HG03064 (cell line): ENCODE results near the gene IL32.
A peak's percentile ranks its signal among the peaks of the same experiment; 100 is the strongest.
"Not testable (repeated sequence)": the region's sequence is repeated elsewhere in the genome, so short reads cannot be mapped to it uniquely, and the experiment has no call there.

ENCODE experiments used
- ATAC-seq: cut with Tn5 transposase; IDR thresholded peaks from one replicate; pipeline ENCODE4 v1.9.1; 2021; ENCODE audit warnings: low read depth; ENCODE audit not compliant: unreplicated experiment

Gene IL32

DNA sequence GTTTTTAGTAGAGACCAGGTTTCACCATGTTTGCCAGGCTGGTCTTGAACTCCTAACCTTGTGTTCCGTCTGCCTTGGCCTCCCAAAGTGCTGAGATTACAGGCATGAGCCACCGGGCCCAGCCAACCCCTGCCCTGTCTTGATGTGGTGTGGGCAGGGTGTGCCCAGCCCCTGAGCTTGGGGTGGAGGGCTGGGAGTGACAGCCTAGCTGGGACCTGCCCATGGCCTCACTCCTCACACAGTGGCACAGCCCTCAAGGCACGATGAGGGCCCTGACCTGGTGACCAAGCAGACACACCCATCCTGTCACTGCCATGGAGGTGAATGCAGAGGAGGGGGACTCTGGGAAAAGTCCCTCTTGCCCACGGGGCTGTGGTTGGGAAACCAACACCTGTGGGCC lies 3.0 kb downstream of the IL32 start:
- ATAC-seq, result no peak

DNA sequence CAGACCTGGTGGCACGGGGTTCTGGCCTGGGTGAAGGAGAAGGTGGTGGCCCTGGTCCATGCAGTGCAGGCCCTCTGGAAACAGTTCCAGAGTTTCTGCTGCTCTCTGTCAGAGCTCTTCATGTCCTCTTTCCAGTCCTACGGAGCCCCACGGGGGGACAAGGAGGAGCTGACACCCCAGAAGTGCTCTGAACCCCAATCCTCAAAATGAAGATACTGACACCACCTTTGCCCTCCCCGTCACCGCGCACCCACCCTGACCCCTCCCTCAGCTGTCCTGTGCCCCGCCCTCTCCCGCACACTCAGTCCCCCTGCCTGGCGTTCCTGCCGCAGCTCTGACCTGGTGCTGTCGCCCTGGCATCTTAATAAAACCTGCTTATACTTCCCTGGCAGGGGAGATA lies 3.7 kb downstream of the IL32 start:
- ATAC-seq, result not testable (repeated sequence)

DNA sequence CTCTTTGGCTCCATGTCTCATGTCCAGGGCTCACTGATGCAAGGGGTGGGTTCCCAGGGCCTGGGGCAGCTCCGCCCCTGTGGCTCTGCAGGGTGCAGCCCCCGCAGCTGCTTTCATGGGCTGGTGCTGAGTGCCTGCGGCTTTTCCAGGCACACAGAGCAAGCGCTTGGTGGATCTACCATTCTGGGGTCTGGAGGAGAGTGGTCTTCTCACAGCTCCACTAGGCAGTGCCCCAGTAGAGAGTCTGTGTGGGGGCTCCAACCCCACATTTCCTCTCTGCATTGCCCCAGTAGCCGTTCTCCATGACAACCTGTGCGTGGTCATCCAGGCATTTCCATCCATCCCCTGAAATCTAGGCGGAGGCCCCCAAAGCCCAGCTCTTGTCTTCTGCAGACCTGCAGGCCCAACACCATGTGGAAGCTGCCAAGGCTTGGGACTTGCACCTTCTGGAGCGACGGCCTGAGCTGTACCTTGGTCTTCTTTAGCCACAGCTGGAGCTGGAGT lies 5.2 kb downstream of the IL32 start:
- ATAC-seq, result no peak

DNA sequence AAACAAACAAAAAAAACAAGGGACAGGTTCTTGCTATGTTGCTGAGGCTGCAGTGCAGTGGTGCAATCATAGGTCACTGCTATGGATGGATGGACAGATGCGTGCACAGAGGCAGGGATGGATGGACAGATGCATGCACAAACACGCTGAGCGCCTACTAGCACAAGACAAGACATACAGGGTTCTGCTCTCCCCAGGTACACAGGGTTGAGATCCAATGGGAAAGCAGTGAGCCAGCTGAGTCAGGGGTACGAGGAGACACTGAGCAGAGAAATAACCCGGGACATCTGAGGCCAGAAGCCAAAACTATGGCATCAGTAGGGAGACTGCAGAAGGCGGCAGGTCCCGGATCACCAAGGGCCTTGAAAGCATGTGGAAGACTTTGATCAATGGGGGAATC lies 6.2 kb downstream of the IL32 start:
- no peak for ATAC-seq

DNA sequence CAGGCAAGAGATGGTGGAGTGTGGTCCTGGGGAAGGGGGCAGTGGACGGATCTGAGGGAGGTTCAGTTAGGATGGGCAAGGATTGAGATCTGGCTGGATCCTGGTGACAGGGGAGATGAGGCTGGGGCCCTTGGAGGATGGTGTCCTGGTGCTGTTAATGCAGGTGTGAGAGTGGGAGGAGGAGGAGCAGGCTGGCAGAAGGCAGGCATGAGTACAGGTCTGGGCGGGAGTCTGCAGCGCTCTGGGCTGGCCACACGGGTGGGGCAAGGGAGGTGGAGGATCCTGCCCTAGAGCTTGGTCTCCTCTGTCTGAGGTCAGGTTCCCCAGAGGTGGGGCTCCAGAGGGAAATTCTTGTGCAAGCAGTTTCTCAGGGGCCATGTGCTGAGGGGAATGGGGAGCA lies 6.7 kb downstream of the IL32 start:
- ATAC-seq, result not testable (repeated sequence)

DNA sequence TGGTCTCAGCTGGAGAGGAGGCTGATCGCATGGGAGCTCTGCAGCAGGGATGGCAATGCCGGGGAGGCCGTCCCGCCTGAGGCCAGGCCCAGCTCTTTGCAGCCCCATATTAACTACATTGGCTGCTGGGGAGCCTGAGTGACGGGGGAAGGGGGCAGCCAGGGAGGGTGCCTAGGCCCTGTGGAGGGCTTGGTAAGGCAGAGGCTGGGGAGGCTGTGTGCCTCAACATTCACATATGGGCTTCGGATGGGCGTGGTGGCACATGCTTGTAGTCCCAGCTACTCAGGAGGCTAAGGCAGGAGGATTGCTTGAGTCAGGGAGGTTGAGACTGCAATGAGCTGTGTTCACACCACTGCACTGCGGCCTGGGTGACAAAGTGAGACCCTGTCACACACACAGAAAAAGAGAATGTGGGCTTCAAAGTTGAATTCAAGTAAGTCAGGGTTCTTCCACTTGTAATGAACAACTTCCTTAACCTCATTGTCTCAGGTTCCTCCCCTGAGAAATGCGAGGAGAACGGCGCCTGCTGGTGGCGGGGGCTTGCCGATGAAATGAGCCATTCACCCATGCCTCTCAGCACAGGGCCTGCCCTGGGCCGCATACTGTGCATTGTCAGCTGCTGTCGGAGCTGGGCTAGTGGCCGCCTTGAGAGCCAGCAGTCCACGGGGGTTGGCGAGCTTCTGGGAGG lies 7.3 kb downstream of the IL32 start:
- ATAC-seq, result not testable (repeated sequence)

DNA sequence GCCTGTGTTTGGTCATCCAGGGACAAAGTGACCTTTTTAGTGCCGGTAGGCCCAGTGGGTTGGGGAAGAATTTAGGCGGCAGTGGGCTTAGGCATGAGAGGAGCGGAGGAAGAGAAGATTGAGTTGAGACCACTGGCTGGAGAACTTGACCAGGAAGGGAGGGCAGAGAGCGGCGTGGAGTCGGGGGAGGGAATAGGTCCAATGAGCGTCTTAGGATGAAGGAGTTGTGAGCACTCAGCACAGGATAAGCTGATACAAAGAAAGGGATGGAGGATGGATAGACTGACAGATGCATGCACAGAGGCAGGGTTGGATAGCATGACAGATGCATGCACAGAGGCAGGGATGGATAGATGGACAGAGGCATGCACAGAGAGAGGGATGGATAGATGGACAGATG lies 8.0 kb downstream of the IL32 start:
- ATAC-seq, result no peak

DNA sequence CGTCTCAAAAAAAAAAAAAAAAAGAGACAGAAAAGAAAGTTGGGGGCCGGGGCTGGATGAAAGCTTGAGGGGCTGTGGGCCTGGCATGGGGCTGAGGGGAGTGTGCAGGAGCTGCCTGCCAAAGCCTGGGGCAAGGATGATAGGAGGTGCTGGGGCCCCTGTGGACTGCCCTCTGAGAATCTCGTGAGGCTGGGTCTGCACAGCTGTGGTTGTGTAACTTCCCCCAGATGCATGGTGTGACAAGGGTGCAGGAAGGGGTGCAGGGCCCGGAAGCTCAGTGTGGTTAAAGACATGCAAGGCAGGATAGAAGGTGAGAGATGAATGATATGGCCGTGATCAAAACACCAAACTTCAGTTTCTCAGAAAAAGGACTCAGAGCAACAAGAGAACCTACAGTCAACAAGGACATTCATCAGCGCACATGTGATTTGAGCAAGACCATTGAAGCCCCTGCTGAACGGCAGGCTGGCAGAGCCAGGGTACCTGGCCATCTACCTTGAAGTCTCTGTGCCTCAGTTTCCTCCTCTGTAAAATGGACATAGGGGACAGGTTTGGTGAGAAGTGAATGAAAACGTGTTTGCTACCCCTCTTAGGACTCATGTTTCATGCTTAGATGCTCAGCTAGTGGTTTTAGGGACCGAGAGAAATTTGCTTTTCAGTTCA lies 9.6 kb downstream of the IL32 start:
- peak; percentile 55 for ATAC-seq

DNA sequence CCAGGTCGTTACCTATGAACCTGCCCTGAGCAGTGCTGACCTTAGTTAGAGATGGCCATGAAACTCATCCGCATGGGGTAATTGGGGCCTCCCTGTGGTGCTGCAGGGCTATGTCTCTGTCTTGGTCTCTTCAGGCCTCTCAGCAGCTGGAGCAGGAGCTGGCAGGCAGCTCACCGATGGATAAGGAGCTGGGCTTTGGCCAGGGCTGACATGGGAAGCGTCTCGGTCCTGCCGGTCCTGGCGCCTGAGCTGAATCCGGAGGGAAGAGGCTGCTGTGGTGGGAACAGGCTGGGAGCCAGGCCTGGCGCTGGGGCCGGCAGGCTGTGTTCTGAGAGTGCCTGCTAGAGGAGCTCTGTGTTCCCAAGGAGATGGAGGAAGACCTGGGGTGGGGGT lies 10.1 kb downstream of the IL32 start:
- ATAC-seq, result no peak

DNA sequence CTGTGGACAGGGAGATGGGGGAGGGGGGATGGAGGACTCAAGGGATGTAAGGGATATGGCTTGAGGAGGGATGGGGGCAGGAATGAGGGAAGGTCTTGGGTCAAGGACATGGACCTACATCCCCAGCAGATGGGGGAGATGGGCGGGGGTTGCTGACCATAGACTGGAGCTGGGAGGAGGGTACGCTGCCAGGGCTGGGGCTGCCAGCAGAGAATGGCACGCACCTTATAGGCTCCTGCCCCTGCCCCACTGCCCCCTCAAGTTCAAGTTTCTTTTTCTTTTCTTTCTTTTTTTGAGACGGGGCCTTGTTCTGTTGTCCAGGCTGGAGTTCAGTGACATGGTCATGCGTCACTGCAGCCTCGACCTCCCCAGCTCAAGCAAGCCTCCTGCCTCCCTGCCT lies 10.5 kb downstream of the IL32 start:
- not testable (repeated sequence) for ATAC-seq

DNA sequence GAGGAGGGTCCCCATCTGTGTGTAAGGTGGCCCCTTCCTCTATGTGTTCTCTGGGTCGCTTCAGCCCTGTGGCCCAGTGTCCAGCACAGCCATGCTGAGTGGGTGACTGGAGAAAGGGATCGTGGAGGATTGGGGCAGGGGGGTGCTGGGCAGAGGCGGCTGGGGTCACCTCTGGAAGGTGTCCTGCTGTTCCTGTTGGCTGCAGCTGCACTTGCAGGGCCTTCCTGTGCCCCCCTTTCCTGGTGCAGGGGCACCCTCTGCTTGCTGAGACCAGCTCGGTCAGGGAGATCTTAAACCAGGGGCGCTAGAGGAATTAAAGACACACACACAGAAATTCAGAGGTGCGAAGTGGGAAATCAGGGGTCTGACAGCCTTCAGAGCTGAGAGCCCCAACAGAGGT lies 11.1 kb downstream of the IL32 start:
- ATAC-seq, result no peak

DNA sequence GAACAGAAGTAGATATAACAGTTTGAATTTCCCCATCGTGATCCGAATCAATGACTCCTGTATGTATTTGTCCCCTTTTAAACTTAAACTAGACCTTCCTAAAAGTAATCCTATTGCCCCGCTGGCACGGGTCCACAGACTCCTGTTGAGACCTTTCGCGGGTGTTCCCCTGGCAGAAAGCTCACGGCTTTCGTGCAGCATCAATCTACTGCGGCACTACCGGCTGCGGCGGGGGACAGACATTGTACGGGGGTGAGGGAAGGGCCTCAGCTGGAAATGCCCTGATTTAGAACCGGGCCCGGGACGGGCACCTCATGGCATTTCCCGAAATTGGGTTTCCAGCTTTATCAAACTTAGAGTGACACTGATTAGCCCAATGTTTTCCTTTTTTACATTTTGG lies 14.6 kb downstream of the IL32 start:
- no peak for ATAC-seq

DNA sequence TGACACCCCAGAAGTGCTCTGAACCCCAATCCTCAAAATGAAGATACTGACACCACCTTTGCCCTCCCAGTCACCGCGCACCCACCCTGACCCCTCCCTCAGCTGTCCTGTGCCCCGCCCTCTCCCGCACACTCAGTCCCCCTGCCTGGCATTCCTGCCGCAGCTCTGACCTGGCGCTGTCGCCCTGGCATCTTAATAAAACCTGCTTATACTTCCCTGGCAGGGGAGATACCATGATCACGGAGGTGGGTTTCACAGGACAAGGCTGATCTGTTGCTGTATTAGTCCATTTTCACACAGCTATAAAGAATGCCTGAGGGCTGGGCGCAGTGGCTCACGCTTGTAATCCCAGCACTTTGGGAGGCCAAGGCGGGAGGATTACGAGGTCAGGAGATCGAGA lies 16.5 kb downstream of the IL32 start:
- not testable (repeated sequence) for ATAC-seq

DNA sequence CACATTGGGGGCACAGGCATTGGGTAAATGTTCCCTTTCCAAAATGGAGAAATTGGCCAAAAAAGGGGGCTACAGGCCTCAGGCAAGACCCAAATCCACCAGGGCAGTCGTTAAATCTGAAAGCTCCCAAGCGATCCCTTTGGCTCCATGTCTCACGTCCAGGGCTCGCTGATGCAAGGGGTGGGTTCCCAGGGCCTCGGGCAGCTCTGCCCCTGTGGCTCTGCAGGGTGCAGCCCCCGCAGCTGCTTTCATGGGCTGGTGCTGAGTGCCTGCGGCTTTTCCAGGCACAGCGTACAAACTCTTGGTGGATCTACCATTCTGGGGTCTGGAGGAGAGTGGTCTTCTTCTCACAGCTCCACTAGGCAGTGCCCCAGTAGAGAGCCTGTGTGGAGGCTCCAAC lies 18.0 kb downstream of the IL32 start:
- ATAC-seq, result not testable (repeated sequence)

DNA sequence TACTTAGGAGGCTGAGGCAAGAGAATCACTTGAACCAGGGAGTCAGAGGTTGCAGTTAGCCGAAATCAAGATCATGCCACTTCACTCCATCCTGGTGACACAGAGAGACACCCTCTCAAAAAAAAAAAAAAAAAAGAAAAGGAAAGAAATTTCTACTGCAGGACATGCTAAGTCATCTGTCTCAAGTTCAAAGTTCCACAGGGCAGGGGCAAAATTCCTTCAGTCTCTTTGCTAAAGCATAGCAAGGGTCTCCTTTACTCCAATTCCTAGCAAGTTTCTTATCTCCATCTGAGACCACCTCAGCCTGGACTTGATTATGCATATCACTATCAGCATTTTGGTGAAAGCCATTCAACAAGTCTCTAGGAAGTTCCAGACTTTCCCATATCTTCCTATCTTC lies 19.1 kb downstream of the IL32 start:
- no peak for ATAC-seq

DNA sequence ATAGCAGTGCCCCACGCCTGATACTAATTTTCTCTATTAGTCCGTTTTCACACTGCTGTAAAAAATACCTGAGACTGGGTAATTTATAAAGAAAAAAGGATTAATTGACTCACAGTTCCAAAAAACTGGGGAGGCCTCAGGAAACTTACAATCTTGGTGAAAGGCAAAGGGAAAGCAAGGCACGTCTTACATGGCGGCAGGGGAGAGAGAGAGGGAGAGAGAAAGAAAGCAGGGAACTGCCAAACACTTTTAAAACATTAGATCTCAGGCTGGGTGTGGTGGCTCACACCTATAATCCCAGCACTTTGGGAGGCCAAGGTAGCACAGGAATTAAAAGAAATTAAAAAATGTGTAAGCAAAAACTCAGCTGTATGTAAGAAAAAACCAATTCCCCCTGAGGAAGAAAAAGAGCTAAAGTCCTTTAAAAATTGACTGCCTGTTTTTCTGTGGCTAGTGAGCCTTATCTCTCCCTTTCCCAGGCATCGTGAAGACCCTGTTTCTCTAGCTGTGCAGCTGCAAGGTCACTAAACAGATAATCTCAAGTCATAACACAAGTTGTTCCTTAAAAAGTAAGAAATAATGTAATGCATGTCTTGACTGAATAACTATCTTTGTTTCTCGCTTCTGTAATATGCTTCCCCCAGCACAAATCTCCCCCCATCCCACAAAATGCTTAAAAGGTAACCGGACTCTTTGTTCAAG lies 19.7 kb downstream of the IL32 start:
- ATAC-seq, result no peak

DNA sequence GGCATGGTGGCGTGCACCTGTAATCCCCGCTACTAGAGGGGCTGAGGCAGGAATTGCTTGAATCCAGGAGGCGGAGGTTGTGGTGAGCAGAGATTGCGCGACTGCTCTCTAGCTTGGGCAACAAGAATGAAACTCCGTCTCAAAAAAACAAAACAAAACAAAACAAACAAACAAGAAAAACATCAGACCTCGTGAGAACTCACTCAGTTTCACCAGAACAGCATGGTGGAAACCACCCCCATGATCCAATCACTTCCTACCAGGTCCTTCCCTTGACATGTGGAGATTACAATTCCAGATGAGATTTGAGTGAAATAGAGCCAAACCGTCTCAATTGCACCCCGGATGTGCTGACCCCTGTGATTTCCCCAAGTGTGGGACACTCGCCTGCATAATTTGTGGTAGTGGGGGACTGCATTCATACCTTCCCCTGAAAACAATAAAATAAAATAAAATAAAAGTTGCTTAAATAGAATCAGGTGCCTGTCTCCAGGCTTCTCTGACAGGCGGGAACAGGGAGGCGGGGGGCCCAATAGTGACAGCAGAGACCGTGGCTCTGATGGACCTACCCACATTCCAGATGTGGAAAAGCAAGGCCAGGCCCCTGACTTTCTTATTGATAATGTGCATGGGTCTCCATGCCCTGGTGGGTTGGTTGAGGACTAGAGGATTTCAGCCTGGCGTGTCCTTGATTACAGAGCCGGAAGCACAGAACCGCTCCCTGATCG lies 20.6 kb downstream of the IL32 start:
- ATAC-seq, result no peak

DNA sequence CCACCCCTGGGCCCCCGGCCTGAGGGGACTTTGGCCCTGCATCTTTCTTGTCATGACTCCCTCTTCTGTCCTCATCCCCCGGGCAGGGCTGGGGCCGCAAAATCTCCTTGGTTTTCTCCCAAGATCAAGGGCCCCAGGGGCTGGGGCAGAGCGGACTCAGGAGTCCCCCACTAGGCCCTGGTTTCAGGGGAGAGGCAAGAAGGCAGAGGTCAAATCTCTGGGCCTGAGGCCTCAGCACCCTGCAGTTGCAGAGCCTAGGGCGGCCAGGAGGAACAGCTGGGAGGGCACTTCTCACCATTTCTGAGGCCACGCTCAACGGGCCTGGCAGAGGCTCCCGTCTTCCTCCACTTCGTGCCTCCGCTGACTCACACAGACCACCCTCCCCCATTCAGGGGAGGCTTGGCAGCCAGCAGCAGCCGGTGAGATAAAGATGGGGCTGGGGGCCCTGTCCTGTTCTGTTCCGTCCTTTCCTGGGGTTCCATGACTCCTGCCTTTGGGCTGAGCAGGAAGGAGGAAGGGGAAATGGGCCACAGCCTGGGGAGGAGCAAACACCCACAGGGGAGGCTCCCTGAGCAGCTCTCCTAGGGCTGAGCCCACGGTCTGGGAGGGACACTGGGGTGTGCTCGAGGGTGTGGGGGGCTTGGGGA lies 21.3 kb downstream of the IL32 start:
- ATAC-seq, result no peak

DNA sequence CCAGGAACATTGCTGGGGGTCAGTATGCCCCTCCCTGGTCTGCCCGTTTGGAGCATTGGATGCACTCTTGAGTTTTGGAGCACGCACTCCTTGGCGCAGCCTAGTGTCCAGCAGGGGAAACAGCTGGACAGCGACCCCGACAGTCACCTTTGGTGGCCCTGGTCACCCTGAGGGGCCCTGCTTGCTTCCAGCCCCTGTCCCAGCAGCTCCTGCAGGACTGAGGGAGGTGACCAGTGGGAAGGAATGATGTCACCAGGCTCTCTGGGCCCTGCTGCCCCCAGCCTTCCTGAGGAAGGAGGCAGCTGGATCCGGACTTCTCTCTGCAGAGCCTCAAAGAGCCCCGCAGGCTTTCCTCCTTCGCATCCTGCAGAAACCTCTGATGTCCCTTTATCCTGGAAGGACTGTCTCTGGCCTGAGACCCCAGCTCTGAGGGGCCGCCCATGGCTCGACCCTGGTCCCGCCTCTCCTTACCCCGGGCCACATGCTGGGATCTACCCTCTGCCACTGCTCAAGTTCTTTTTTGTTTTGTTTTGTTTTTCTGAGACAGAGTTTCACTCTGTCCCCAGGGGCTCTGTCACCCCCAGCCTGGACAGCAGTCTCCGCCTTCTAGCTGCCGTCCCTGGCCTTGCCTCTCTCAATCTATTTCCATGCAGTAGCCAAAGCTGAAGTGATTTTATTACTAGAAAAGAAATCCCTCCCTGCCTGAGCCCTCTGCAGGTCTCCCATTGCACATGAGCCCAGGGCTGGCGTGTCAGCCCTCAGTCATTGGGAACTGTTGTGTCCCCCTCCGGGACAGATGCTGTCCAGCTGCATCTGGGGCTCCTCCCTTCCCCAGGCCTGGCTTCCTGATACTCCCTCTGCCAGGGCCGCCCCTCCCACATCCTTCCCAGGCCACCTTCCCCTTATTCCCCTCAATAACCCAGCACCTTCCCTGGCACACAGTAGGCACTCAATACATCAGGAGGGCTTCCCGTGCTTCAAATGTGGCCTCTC lies 22.1 kb downstream of the IL32 start:
- no peak for ATAC-seq
